Measurements from ENCODE around the gene FUT3. TPM values are rescaled to one million over a fixed set of nuclear protein-coding genes. Genes with fewer than 3 reads are reported as not detected.

The FUT3 gene
- total RNA-seq, 1 experiment from 2014 or later: 15.6 TPM

- H3K27me3 Mint-ChIP-seq (ENCODE audit: unreplicated experiment): no peaks in the 10 kb centered on the region
- H3K9me3 Mint-ChIP-seq (ENCODE audit: low read depth, unreplicated experiment): no peaks in the 10 kb centered on the region
- H3K27ac Mint-ChIP-seq (ENCODE audit: unreplicated experiment): no peak overlapping the region
- no peak for TF ChIP-seq CTCF (IDR thresholded peaks at IDR 0.05; ENCODE audit: unreplicated experiment)
- CTCF ChIA-PET: no interaction called here
- H3K4me1 Mint-ChIP-seq (ENCODE audit: low read depth, unreplicated experiment): peaks cover 9% of the 10 kb centered on the region
- no peak for DNase-seq
- H3K4me3 Mint-ChIP-seq (ENCODE audit: low read depth, unreplicated experiment): no peak overlapping the region
- peaks cover 17% of the 10 kb centered on the region for H3K36me3 Mint-ChIP-seq (ENCODE audit: insufficient read depth, unreplicated experiment)
- no TSS peak for BruUV-seq (replicated peaks)
- intact Hi-C loops (cut with micrococcal nuclease; ENCODE audit: unreplicated experiment): no loop called here
Observed at GRCh38 chr19:5824751-5825150, 26.5 kb downstream of the FUT3 start.

- intact Hi-C loops (cut with micrococcal nuclease; ENCODE audit: unreplicated experiment): no loop called here
- no peak overlapping the region for H3K4me3 Mint-ChIP-seq (ENCODE audit: low read depth, unreplicated experiment)
- H3K27ac Mint-ChIP-seq (ENCODE audit: unreplicated experiment): no peak overlapping the region
- no peaks in the 10 kb centered on the region for H3K27me3 Mint-ChIP-seq (ENCODE audit: unreplicated experiment)
- no TSS peak for BruUV-seq (replicated peaks)
- TF ChIP-seq CTCF (IDR thresholded peaks at IDR 0.05; ENCODE audit: unreplicated experiment): peak; percentile 17
- peaks cover 17% of the 10 kb centered on the region for H3K36me3 Mint-ChIP-seq (ENCODE audit: insufficient read depth, unreplicated experiment)
- peaks cover 9% of the 10 kb centered on the region for H3K4me1 Mint-ChIP-seq (ENCODE audit: low read depth, unreplicated experiment)
- CTCF ChIA-PET: no interaction called here
- peak; percentile 46 for DNase-seq
- H3K9me3 Mint-ChIP-seq (ENCODE audit: low read depth, unreplicated experiment): no peaks in the 10 kb centered on the region
Observed at GRCh38 chr19:5823579-5824281, 27.5 kb downstream of the FUT3 start.

- Mint-ChIP-seq H3K9me3 (ENCODE audit: low read depth, unreplicated experiment) (no peaks in the 10 kb centered on the region), H3K36me3 (ENCODE audit: insufficient read depth, unreplicated experiment) (peaks cover 16% of the 10 kb centered on the region), H3K4me3 (ENCODE audit: low read depth, unreplicated experiment) (no peak overlapping the region), H3K27ac (ENCODE audit: unreplicated experiment) (no peak overlapping the region), H3K4me1 (ENCODE audit: low read depth, unreplicated experiment) (peaks cover 22% of the 10 kb centered on the region), H3K27me3 (ENCODE audit: unreplicated experiment) (no peaks in the 10 kb centered on the region)
- CTCF ChIA-PET: interaction anchor here (0.6 kb wide), 2 partner anchors 7 to 206 kb away, joined by 3 read pairs; no protein-coding TSS in a partner anchor
- intact Hi-C loops (cut with micrococcal nuclease; ENCODE audit: unreplicated experiment): no loop called here
- DNase-seq: no peak
- no TSS peak for BruUV-seq (replicated peaks)
- TF ChIP-seq CTCF (IDR thresholded peaks at IDR 0.05; ENCODE audit: unreplicated experiment): no peak
Observed at GRCh38 chr19:5822181-5822844, 28.9 kb downstream of the FUT3 start.

GRCh38 chr19:5821521-5822180 lies 29.6 kb downstream of the FUT3 start:
- H3K4me3 Mint-ChIP-seq (ENCODE audit: low read depth, unreplicated experiment): no peak overlapping the region
- CTCF ChIA-PET: interaction anchor here (0.6 kb wide), 1 partner anchor 8 kb away, joined by 3 read pairs; no protein-coding TSS in a partner anchor

More at GRCh38 chr19:5821521-5822180, 29.6 kb downstream of the FUT3 start:
- Mint-ChIP-seq H3K27ac (ENCODE audit: unreplicated experiment) (no peak overlapping the region), H3K9me3 (ENCODE audit: low read depth, unreplicated experiment) (no peaks in the 10 kb centered on the region), H3K36me3 (ENCODE audit: insufficient read depth, unreplicated experiment) (peaks cover 10% of the 10 kb centered on the region), H3K4me1 (ENCODE audit: low read depth, unreplicated experiment) (peaks cover 28% of the 10 kb centered on the region), H3K27me3 (ENCODE audit: unreplicated experiment) (no peaks in the 10 kb centered on the region)
- no TSS peak for BruUV-seq (replicated peaks)
- intact Hi-C loops (cut with micrococcal nuclease; ENCODE audit: unreplicated experiment): no loop called here
- TF ChIP-seq CTCF (IDR thresholded peaks at IDR 0.05; ENCODE audit: unreplicated experiment): no peak
- DNase-seq: no peak
